Suprapubic skin (tissue), 4 donors: ENCODE results near the gene VPS45.

ENCODE experiments used
- POLR2A ChIP-seq, 2 donors: fragments of 450-650 bp; IDR thresholded peaks; one replicate each; pipeline ENCODE4 v1.6.1; 2017; ENCODE audit warnings: antibody characterized with exemption in 2 of 2, mild to moderate bottlenecking in 2 of 2, moderate library complexity in 2 of 2
- POLR2AphosphoS5 ChIP-seq, 3 donors: sonication (generic); formaldehyde crosslinking; IDR thresholded peaks; one replicate each; pipeline ENCODE4 v1.6.1; 2017; ENCODE audit warnings: antibody characterized with exemption in 3 of 3
- TF ChIP-seq, protein P1 (sequence below), 2 donors: fragments of 200-600 bp in 1 of 2; fragments of 450-650 bp in 1 of 2; sonication (generic) in 1 of 2; IDR thresholded peaks; one replicate each; pipeline ENCODE4 v1.5.1; 2016 to 2019; ENCODE audit warnings: antibody characterized with exemption in 2 of 2, mild to moderate bottlenecking in 1 of 2, moderate library complexity in 1 of 2

DNA sequence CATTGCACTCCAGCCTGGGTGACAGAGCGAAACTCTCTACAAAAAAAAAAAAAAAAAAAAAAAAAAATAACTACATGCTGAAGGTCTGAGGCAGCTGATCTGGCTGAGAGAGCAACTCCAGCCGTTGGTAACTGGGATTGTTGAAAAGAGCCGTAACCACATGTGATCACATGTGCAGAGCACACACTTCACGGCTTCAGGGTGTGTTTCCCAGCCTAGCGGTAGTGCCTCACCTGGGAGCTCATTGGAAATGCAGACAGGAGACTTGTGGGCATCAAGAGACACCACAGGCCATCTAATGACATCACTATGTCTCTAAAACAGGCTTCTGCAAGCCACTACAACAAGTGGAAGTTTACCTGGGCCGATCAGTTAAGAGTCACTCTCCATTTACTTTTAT is 45.2 kb upstream of the VPS45 start:
- TF ChIP-seq, protein P1, sequence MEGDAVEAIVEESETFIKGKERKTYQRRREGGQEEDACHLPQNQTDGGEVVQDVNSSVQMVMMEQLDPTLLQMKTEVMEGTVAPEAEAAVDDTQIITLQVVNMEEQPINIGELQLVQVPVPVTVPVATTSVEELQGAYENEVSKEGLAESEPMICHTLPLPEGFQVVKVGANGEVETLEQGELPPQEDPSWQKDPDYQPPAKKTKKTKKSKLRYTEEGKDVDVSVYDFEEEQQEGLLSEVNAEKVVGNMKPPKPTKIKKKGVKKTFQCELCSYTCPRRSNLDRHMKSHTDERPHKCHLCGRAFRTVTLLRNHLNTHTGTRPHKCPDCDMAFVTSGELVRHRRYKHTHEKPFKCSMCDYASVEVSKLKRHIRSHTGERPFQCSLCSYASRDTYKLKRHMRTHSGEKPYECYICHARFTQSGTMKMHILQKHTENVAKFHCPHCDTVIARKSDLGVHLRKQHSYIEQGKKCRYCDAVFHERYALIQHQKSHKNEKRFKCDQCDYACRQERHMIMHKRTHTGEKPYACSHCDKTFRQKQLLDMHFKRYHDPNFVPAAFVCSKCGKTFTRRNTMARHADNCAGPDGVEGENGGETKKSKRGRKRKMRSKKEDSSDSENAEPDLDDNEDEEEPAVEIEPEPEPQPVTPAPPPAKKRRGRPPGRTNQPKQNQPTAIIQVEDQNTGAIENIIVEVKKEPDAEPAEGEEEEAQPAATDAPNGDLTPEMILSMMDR (IDR thresholded peaks at IDR 0.05), result no peak
- TF ChIP-seq POLR2AphosphoS5 (IDR thresholded peaks at IDR 0.05) (no peak), POLR2A (IDR thresholded peaks at IDR 0.05) (no peak)
